Hematopoietic multipotent progenitor cell treated with erythropoietin and hydrocortisone succinate and interleukin-3 and kit ligand, for 15 days (in vitro differentiated cells): ENCODE data around the gene NAE1.

Experiments used
- DNase-seq: peaks from one replicate; pipeline ENCODE4 v3.0.0-alpha.2; 2015; ENCODE audit warnings: low spot score

NAE1 gene

DNA sequence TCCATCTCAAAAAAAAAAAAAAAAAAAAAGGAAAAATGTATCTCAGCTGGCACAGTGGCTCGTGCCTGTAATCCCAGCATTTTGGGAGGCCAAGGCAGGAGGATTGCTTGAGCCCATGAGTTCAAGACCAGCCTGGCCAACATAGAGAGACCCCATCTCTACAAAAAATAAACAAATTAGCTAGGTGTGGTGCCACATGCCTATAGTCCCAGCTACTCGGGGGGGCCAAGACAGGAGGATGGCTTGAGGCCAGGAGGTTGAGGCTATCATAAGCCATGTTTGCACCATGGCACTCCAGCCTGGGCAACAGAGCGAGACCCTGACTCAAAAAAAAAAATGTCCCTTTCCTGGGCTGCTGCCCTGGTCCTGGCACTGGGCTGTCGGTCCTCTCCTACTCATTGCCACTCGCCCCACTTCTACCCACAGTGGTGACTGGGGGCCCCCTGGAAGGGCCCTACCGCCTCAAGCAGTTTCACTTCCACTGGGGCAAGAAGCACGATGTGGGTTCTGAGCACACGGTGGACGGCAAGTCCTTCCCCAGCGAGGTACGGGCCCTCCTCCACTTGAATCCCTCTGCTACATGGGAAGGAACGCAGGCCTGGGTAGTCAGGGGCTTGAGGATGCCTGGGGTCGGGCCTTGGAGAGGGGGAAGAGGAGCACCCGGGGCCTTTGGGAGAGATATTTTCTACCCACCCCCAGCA is 19.5 kb upstream of the NAE1 start:
- no peak for DNase-seq

DNA sequence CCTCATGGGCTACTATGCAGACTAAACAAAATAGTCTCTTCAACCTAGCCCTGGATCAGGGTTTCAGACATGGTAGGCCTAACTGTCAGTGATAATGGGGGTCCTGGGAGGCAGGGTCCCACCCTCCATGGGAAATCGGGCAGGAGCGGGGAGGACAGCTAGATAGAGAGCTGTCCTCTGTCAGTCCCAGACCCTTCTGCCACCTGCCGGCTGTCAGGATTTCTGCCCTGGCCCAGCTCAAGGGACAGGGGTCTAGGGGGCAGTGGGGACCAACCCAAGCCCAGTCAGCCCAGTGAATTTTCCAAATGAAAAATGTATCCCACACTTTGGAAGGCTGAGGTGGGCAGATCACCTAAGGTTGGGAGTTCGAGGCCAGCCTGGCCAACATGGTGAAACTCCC is 18.8 kb upstream of the NAE1 start:
- DNase-seq = no peak

DNA sequence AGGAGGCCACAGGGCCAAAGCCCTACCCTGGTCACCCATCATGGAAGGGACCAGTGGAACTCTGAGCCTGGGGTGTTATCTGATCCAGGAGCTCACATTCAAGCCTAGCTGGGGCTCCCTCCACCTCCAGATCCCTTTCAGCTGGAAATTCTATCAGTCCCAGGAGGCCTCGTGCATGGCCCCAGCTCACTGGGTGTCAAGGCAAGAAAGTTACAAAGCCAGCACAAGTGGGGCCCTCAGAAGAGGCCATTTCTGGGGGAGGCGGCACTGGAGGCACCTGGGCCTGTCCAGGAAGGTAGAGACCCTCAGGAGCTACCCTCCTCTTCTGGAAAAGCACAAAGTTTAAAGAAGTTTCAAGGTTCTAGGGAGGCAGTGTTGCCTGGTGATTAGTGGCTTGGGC is 18.2 kb upstream of the NAE1 start:
- no peak for DNase-seq

DNA sequence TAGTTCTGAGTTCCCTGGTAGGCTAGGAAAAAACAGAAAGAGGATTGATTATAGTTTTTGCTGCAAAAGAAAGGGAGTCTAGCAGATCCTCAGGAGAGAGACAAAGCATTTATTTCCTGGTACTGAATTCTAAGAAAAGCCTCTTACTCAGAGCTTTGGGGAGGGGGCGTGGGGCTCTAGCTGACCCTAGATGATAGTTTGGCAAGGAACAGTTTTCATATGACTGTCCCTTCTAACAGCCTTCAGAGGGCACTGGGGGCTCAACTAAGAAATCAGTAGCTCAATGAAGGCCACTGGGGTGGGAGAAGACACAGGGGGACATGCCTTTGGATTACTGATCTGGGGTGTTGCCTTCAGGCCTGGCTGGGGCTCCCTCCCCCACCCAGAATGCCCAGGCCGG is 17.4 kb upstream of the NAE1 start:
- DNase-seq = no peak

DNA sequence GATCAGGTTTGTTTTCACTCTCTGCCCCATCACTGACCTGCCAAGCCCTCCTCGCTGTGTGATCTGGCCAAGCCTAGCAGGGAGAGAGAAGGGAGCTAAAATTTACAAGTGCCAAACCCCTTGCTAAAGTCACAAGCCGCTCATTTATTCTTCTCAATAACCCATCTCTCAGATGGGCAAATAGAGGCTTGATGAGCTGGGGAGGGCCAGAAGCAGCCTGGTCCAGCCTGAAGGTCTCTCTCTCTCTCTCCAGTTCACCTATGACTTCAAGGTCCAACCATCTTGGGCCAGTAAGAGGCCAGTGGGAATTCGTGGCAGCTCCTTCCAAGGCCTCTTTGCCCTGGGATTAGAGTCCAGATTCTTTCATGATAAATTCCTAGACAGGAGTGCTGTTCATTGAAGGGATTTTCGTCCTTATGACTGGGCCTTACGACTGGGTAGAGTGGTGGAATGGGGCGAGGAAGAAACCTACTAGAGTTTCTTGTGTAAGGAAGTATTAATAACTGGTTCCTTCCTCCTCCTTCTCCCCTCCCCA is 16.8 kb upstream of the NAE1 start:
- no peak for DNase-seq

DNA sequence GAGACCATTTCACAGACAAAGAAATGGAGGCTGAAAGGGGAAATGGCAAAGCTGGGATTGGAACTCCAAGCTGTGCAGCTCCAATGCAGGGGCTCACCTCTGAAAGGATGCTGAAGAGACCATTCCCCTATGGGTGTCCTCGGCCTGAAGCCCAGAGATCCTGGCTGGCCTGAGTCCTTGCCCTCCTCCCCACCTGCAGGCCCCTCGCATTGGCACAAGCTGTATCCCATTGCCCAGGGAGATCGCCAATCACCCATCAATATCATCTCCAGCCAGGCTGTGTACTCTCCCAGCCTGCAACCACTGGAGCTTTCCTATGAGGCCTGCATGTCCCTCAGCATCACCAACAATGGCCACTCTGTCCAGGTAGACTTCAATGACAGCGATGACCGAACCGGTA is 16.1 kb upstream of the NAE1 start:
- no peak for DNase-seq

DNA sequence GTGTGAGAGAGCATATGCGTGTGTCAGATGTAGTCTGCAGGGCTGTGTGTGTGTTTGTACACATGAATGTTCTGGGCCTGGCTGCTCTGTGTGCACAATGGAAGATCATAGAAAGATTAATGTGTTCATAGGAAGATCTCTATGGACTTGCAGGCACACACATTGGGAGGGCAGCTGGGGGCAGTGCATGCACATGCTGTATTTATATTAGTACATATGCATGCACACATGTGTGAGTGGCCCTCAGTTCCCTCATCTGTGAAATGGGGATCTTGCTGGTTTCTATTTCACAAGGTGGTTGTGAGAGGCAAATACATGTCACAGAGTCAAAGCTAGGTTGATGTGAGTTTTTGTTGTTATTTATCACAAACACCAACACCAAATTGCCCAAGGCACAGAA is 15.5 kb upstream of the NAE1 start:
- no peak for DNase-seq

DNA sequence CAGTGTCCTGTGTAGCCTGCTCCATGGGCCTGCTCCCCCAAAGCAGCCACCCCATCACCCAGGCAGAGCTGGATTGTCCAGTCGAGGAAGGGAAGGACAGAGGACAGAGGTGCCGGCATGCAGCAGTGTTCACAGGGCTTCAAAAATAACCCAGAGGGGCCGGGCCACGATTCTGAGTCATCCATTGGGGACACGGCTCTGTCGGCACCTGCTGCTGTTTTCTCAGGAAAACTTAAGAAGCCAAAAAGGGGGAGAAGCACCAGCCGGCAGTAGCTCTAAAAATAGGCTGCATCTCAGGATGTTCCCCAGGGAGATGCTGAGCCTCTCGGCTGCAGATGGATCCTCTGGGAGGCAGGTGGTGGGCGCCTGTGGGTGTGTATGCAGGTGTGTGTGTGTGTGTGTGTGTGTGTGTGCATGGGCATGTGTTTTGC is 15.0 kb upstream of the NAE1 start:
- no peak for DNase-seq

DNA sequence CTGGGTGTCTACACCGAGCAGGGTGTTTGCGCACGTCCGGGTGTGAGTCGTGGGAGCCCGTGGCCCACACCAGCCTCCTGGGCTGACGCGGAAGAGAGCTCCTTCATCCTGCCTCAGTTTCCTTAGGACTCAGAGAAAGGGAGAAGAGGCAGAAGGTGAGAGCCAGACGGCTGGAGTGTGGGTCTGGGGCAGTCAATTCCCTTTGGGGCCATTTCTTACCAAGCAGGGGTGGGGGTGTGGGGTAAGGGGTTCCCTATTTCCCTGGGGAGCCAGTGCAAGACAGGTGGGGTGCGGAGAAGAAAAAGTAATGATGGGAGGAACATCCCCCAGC is 14.3 kb upstream of the NAE1 start:
- no peak for DNase-seq

DNA sequence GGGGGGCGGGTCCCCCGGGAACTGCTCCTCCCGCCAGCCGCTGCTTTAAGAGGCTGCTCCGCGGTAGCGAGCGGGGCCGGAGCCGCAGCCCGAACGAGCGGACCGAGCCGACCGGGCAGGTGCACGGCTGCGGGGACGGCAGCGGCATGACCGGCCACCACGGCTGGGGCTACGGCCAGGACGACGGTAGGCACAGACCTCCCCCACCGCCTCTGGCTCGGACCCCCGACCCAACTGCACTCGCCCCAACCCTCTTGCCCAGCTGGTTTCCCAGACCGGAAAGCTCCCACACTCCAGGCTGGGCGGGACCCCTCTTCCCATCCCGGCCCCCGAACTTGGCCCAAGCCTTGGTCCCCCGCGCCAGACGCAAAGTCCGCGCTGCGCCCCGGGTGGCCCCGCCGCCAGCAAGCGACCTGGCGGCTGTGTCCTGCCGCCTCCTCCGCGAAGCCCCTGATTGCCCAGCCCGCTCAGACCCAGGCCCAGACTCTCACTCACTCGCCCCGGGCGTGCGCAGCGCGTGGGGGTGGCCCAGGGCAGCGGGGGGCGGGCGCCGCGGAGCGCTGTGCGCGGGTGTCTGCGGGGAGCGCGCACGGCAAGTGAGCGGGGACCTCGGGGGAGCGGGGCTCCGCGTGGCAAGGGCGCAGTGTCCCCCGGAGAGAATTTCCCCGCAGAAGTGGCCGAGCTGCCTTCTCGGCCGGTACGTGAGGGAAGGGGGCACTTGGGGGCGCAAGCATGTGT is 13.7 kb upstream of the NAE1 start, which contains the start of gene CA7:
CA7 (plus strand) TSS at position 73 of the 738 bp plus-strand sequence; CDS start at position 147, 74 bp downstream.
- no peak for DNase-seq

DNA sequence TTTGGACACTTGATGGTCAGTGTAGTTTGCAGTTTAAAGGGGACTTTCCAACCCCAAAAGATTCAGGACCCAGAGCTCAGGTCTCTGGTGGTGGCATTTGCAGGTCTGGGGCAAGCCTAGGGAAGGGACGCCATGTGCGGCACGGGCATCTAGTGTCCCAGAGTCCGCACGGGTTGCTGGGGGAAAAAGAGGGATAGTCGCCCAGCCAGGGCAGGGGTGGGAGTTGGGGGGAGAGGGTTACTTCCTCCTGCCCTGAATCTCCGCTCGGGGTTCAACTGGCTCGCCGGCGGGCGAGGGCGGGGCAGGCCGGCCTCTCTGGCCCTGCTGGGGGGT is 13.2 kb upstream of the NAE1 start:
- DNase-seq = no peak

DNA sequence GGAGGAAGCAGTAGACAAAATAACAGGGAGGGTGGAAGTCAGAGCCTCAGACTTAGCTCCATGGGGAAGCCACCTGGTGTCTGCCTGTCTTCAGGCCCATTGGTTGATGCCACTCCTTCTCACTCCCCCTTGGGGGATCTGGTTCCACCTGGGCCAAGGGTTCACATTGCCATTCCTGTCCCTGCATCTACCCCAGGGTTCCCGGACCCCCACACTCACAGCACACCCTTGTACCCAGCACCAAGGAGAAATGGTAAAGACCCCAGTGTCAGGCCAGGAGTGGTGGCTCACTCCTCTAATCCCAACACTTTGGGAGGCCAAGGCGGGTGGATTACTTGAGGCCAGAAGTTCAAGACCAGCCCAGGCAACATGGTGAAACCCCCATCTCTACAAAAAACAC is 12.4 kb upstream of the NAE1 start:
- no peak for DNase-seq

DNA sequence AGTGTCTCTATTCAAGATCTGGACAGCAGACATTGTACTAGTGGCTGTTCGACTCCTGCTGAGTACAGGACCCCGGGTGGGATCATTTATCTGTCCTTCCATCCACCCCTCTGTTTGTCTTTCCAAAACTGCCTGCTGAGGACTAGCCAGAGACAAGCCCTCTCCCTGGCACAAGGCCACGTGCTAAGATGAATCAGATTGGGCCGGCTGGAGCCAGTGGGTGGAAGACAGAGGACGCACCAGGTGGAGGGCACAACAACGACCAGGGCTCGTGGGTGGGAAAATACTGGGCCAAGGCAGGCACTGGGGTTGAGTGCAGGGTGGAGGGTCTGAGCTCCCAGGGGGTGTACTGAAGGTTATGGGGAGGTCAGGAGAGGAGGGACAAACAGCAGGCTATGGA is 12.0 kb upstream of the NAE1 start:
- DNase-seq = no peak

DNA sequence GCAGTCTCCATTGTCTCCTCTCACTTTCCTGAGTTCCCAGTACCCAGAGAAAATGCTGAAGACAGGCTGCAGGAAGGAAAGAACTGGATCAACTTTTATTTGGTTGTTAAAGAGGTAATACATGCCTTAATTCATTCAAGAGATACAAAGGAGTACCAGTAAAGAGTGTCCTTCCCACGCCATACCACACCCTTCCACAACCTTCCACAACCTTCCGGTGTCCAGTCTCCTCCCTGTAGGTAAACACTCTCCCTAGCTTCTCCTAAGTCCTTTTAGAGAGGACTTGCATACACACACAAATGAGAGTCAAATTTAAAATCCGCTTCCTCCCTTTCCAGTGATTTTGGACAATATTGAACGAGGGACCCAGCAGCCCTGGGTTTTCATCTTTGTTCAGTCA is 10.6 kb upstream of the NAE1 start:
- no peak for DNase-seq

DNA sequence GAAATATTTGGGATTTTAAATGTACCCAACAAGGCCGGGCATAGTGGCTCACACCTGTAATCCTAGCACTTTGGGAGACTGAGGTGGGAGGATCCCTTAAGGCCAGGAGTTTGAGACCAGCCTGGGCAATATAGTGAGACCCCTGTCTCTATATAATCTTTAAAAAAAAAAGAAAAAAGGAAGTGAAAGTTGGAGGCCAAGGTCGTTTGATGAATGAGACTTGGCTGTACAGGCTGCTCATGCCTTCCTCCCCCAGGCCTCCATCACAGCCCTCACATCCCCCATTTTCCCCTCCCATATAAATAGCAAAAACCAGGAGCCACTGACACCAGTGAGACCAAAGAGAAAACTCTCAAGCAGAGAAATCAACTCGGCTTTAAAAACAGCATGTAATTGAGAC is 10.1 kb upstream of the NAE1 start:
- DNase-seq = no peak

DNA sequence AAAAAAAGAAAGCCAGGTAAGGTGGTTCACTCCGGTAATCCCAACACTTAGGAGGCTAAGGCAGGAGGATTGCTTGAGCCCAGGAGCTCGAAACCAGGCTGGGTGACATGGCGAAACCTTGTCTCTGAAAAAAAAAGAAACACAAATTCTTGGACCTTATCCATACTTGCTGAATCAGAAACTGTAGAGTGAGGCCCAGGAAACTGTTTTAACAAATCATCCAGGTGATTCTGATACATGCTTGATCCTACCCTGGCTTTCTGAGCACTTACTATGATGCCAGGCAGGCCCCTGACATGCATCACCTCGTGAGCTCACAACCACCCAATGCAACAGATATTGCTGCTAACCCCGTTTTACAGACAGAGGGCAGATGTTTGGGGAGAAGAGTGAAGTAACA is 4.0 kb upstream of the NAE1 start:
- no peak for DNase-seq

DNA sequence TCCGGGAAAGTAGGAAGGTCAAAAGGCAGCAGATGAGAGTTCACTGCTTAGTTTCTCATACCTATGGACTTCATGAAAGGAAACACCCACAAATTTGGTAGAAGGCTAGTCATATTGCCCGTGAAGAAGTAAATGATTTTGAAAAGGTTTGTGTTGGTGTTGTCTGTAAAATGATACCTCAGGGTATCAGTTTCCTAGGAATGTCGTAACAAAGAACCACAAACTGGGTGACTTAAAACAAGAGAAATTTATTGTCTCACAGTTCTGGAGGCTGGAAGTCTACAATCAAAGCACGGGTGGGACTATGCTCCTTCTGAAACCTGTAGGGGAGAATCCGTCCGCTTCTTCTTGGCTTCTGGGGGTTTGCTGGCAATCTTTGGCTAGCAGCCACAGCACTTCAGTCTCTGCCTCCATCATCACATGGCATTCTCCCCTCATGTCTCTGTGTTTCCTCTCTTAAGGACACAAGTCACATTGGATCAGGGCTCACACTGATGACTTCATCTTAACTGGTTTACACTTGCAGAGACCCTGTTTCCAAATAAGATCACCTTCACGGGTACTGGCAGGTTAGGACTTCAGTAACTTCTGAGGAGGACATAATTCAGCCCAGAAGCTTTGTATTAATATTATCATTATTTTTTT is 2.0 kb upstream of the NAE1 start:
- no peak for DNase-seq

DNA sequence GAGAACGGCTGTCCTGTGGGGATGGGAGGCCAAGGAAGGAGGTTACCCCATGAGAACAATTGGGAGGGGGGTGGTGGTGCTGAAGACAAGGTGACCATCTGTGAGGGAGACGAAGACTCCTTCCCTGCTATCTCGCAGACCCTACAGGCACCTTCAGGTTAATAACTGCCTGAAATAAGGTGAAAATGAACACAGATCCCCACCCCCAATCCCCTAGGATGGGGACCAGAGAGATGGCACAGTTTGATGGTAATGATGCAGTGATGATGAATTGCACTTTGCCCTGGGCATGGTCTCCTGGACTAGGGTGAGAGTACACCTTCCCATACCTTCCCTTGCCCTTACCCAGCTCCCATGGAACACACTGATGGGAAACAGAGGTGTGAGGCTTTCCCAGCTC is 1.4 kb upstream of the NAE1 start:
- no peak for DNase-seq

DNA sequence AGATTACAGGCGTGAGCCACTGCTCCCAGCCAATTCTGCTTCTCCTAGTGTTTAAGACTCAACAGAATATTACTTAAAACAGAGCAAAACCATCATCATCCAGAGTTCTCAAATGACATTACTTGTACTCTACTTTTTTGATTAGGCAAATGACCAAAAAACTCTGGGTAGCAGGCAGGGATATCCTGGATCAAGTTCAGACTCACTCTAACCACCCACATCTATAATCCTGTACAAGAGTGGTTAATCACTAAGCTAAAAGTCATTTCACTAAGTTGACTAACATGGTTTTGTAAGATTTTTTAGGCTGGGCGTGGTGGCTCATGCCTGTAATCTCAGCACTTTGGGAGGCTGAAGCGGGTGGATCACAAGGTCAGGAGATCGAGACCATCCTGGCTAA is 6.8 kb downstream of the NAE1 start:
- DNase-seq = no peak

DNA sequence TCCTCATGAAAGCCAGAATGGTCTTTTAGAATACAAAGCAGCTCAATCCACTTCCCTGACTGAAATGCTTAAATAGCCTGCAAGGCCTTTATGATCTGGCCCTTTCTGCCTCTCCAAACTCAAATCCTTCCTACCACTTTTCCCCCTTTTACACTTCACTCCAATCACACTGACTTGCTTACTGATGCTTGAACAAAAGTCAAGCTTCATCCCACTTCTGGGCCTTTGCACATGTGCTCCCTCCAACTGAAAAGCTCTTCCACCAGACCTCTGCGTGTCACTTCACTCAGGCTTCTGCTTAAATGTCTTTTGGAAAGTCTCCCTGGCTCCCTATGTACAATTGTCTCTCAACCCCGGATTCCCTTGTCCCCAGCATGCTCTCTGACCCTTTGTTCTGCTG is 16.0 kb downstream of the NAE1 start:
- DNase-seq = no peak

DNA sequence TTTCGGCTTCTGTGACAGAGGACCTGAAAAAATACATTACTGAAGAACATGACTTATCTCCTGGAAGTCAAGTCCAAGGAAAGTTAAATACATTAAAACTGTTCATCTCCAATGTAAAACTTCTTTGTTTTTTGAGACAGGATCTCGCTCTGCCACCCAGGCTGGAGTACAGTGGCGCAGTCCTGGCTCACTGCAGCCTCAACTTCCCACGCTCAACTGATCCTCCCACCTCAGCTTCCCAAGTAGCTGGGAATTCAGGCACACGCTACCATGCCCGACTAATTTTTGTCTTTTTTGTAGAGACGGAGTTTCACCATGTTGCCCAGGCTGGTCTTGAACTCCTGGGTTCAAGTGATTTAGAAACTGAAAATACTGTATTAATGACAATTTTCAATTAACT is 19.7 kb downstream of the NAE1 start:
- no peak for DNase-seq

DNA sequence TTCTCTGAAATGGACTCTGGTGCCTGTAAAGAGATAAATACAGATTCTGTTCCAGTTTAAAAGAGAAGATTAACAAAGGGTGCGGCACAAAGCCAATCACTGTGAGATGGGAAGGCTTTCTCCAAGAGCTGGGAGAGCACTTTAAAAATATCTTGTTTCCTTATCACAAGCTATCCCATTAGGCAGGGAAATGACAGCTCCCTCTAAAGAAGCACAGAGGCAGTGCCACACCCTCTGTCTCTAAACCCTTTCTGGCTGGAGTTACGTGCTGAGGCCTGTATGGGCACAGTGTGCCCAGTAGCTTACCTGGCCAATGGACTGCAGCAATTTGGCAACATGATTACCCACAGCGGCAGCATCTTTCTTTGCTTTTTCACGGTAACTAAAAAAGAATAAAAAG is 20.4 kb downstream of the NAE1 start:
- no peak for DNase-seq

DNA sequence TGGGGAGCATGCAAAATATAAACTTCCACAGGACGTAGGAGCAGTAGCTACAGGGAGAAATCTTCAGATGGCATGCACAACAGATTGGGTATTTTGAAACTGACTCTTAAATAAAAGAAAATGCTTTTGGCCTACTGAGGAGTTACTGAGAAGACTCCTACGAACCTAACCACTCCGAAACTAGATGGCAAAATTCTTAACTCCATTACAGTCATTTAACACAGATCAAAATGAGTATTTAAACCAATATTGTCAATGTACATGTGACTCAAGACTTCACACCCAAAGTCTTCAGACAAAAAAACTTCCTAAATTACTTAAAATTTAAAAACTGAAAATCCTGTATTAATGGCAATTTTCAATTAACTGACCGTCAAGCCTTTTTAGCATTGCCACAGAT is 21.0 kb downstream of the NAE1 start:
- DNase-seq = no peak
